Measurements from ENCODE around the gene PIGR.

GRCh38 chr1:206880314-206880713 is 66.0 kb downstream of the PIGR start:
- no peak for TF ChIP-seq TAF1 (IDR thresholded peaks at IDR 0.05; ENCODE audit: borderline replicate concordance, low read depth, low read length)
- TF ChIP-seq POLR2A (IDR thresholded peaks at IDR 0.05; ENCODE audit: low read depth, low read length), result no peak
- TF ChIP-seq POLR2AphosphoS5 (IDR thresholded peaks at IDR 0.05; ENCODE audit: low read depth, low read length), result no peak
